ENCODE measurements around the gene UBE2Z.
A peak's percentile ranks its signal among the peaks of the same experiment; 100 is the strongest.

Gene UBE2Z

DNA sequence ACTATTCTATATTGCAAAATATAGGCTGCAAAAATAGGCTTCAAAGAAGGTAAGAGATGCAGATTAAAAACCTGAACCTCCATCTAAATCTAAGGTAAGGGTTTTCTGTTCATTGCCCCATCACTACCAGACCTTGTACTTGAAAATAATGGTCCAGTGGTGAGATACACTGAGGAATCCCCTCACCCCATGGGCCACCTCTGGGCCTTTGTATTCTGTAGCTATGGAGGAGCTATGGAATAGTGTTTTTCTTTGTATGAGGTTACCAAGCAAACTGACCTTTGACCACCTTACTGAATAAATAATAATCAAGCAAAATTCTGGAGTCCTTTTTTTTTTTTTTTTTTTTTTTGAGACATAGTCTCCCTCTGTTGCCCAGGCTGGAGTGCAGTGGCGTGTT lies 4.8 kb upstream of the UBE2Z start:
- in situ Hi-C loops (cut with MboI; ENCODE audit: low sequenced_read_pairs, unreplicated experiment), result no loop called here
- no peak for DNase-seq (ENCODE audit: low spot score)
- TF ChIP-seq, protein P1, sequence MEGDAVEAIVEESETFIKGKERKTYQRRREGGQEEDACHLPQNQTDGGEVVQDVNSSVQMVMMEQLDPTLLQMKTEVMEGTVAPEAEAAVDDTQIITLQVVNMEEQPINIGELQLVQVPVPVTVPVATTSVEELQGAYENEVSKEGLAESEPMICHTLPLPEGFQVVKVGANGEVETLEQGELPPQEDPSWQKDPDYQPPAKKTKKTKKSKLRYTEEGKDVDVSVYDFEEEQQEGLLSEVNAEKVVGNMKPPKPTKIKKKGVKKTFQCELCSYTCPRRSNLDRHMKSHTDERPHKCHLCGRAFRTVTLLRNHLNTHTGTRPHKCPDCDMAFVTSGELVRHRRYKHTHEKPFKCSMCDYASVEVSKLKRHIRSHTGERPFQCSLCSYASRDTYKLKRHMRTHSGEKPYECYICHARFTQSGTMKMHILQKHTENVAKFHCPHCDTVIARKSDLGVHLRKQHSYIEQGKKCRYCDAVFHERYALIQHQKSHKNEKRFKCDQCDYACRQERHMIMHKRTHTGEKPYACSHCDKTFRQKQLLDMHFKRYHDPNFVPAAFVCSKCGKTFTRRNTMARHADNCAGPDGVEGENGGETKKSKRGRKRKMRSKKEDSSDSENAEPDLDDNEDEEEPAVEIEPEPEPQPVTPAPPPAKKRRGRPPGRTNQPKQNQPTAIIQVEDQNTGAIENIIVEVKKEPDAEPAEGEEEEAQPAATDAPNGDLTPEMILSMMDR (IDR thresholded peaks at IDR 0.05; ENCODE audit: borderline replicate concordance, control extremely low read depth, extremely low read depth, insufficient read depth, missing control alignments), result no peak

DNA sequence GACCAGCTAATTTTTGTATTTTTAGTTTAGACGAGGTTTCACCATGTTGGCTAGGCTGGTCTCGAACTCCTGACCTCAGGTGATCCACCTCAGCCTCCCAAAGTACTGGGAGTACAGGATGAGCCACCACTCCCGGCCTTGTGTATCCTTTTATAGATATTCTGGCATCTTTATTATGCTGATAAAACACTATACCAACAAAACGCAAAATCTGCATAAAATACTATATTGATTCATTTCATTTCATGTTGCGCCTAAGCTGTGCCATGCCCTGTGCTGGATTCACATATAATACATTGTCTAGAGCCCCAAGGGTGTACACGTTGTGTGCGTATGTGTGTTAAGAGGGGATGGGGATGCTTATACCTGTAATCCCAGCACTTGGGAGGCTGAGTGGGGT lies 3.8 kb upstream of the UBE2Z start:
- DNase-seq (ENCODE audit: low spot score), result no peak
- TF ChIP-seq, protein P1 (IDR thresholded peaks at IDR 0.05; ENCODE audit: borderline replicate concordance, control extremely low read depth, extremely low read depth, insufficient read depth, missing control alignments), result no peak
- in situ Hi-C loops (cut with MboI; ENCODE audit: low sequenced_read_pairs, unreplicated experiment), result no loop called here

DNA sequence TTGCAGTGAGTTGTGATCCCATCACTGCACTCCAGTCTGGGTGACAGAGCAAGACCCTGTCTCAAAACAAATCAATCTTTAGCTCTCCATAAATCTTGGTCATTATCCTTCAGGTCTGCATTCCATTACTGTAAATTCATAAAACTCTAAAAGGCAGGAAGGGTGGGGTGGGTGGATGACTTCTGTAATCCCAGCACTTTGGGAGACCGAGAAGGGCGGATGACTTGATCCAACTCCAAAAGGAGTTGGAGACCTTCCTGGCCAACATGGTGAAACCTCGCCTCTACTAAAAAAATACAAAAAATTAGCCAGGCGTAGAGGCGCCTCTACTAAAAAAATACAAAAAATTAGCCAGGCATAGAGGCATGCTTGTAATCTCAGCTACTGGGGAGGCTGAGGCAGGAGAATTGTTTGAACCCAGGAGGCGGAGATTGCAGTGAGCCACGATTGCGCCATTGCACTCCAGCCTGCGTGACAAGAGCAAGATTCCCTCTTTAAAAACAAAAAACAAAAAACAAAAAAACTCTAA lies 2.2 kb upstream of the UBE2Z start:
- DNase-seq (ENCODE audit: low spot score), result no peak

DNA sequence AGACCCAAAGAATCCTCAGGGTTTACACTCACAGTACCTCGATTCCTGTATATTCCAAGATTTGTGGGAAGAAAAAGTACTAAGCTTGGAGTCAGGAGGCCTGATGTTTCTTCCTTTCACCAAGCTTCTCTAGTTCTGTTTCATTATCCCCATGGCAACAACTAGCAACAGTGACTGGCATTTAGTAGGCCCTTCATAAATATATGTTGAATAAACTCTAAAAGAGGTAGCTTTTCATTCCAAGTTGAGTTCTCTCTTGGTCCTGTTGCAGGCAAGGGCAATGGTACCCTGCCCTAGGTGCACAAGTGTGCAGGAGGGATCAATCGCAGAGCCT lies 527 bp upstream of the UBE2Z start:
- peak; percentile 57 for DNase-seq (ENCODE audit: low spot score)
- TF ChIP-seq, protein P1 (IDR thresholded peaks at IDR 0.05; ENCODE audit: borderline replicate concordance, control extremely low read depth, extremely low read depth, insufficient read depth, missing control alignments), result no peak
- in situ Hi-C loops (cut with MboI; ENCODE audit: low sequenced_read_pairs, unreplicated experiment), result no loop called here

More for the DNA sequence above, 2.2 kb upstream of the UBE2Z start:
- TF ChIP-seq, protein P1 (IDR thresholded peaks at IDR 0.05; ENCODE audit: borderline replicate concordance, control extremely low read depth, extremely low read depth, insufficient read depth, missing control alignments), result no peak
- in situ Hi-C loops (cut with MboI; ENCODE audit: low sequenced_read_pairs, unreplicated experiment), result no loop called here

DNA sequence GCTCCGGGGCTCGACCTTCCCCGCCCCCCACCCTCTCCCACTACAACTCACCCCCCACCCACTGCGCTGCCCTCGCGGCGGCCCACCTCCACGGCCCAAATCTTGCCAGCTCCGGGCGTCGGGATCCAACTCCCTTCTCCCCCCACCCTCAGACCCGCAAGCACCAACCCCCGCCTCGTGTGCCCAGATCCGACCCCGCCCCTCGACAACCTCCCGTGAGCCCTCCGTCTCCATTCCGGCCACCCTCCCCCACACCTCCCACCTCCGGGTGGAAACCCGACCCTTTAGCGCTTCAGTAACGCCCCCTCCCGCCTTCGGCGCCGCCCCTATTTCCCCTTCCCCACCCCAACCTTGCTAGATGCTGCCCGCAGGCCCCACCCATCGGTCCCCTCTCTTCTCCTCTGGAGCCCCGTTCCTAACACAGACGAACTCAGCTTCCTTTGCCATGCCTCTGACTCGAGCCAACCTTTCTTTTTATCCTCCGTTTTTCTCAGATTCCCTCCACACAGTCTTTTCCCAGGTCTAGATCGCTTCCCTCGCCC lies 717 bp downstream of the UBE2Z start:
- peak; percentile 89 for DNase-seq (ENCODE audit: low spot score)
- TF ChIP-seq, protein P1 (IDR thresholded peaks at IDR 0.05; ENCODE audit: borderline replicate concordance, control extremely low read depth, extremely low read depth, insufficient read depth, missing control alignments), result no peak
- in situ Hi-C loops (cut with MboI; ENCODE audit: low sequenced_read_pairs, unreplicated experiment), result no loop called here

DNA sequence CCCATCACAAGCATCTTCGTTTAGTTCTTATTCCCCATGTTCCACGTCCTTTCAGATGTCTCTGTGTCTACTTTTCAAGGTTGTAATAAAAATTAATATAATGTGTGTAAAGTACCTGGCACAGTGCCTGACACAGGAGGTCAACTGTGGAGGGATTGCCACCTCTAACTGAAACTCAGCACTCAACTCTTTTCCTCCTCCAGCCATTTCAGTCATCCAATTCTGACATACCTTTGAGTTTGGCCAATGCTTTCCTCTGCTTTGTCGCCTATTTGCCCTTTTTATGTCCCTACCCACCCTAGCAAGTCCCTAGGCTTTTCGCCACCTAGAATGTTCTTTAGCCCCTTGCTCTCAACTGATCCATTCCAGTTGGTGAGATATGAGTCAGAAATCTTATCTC lies 1.6 kb downstream of the UBE2Z start:
- no peak for DNase-seq (ENCODE audit: low spot score)
- in situ Hi-C loops (cut with MboI; ENCODE audit: low sequenced_read_pairs, unreplicated experiment), result no loop called here
- TF ChIP-seq, protein P1 (IDR thresholded peaks at IDR 0.05; ENCODE audit: borderline replicate concordance, control extremely low read depth, extremely low read depth, insufficient read depth, missing control alignments), result no peak
